ENCODE results near the gene OGFOD1.
A peak's percentile ranks its signal among the peaks of the same experiment; 100 is the strongest.

OGFOD1 gene

GRCh38 chr16:56450986-56451752 lies at the start of gene OGFOD1, which contains the start of gene NUDT21:
TSS of gene OGFOD1 (plus strand) at chr16:56451554. CDS start at chr16:56451613, 59 bp downstream.
TSS of gene NUDT21 (minus strand) at chr16:56451332. CDS start at chr16:56451202, 130 bp downstream.
- DNase-seq, result peak; percentile 97

GRCh38 chr16:56405977-56406672 lies 45.2 kb upstream of the OGFOD1 start:
- no peak for DNase-seq

- no peak for DNase-seq
Measured at GRCh38 chr16:56408379-56409098, 42.8 kb upstream of the OGFOD1 start.

GRCh38 chr16:56409195-56409594 lies 42.2 kb upstream of the OGFOD1 start:
- no peak for DNase-seq

GRCh38 chr16:56411123-56411522 lies 40.2 kb upstream of the OGFOD1 start:
- DNase-seq, result no peak

- DNase-seq, result no peak
Measured at GRCh38 chr16:56411624-56412023, 39.7 kb upstream of the OGFOD1 start.

GRCh38 chr16:56413381-56413780 lies 38.0 kb upstream of the OGFOD1 start:
- DNase-seq, result no peak

GRCh38 chr16:56414366-56414765 lies 37.0 kb upstream of the OGFOD1 start:
- DNase-seq, result no peak

GRCh38 chr16:56415875-56416274 lies 35.5 kb upstream of the OGFOD1 start:
- no peak for DNase-seq

- DNase-seq, result no peak
Measured at GRCh38 chr16:56417138-56417537, 34.2 kb upstream of the OGFOD1 start.

- DNase-seq, result no peak
Measured at GRCh38 chr16:56419740-56420548, 31.4 kb upstream of the OGFOD1 start.

- no peak for DNase-seq
Measured at GRCh38 chr16:56420613-56421012, 30.7 kb upstream of the OGFOD1 start.

- no peak for DNase-seq
Measured at GRCh38 chr16:56421313-56421712, 30.0 kb upstream of the OGFOD1 start.

GRCh38 chr16:56421976-56422669 lies 29.2 kb upstream of the OGFOD1 start:
- no peak for DNase-seq

GRCh38 chr16:56422896-56423441 lies 28.4 kb upstream of the OGFOD1 start:
- no peak for DNase-seq

- no peak for DNase-seq
Measured at GRCh38 chr16:56423584-56424403, 27.6 kb upstream of the OGFOD1 start.

GRCh38 chr16:56424404-56424764 lies 27.0 kb upstream of the OGFOD1 start:
- DNase-seq, result no peak

GRCh38 chr16:56424791-56425438 lies 26.4 kb upstream of the OGFOD1 start:
- no peak for DNase-seq

- DNase-seq, result no peak
Measured at GRCh38 chr16:56425439-56425832, 25.9 kb upstream of the OGFOD1 start, which contains the start of gene AMFR. TSS of gene AMFR (minus strand) at chr16:56425545. CDS start at chr16:56425327, 218 bp downstream.

GRCh38 chr16:56426585-56426984 lies 24.8 kb upstream of the OGFOD1 start:
- no peak for DNase-seq
